H1 (cell line): Measurements from ENCODE around the gene LRCH1. TPM values are rescaled to one million over a fixed set of nuclear protein-coding genes. Genes with fewer than 3 reads are reported as not detected.

Experiments
- JUN ChIP-seq: IDR thresholded peaks from 2 replicates; pipeline ENCODE4 v1.6.1; 2011; ENCODE audit warnings: low read depth, mild to moderate bottlenecking, improper control_type of control experiment, low read length
- KDM5A ChIP-seq: fragments of 200-600 bp; IDR thresholded peaks from 2 replicates; pipeline ENCODE4 v1.7.1; 2012; ENCODE audit warnings: mild to moderate bottlenecking, low read length, inconsistent platforms, mixed read lengths
- polyA plus RNA-seq, 7 experiments: library from polyadenylated mRNA; depleted of rRNA in 3 of 7; stranded (reverse) in 5 of 7; unstranded in 2 of 7; fragments of >200 nt in 5 of 7; fragments of 200-250 nt in 2 of 7; gene quantifications; 1 replicate in 5 of 7; 2 replicates in 1 of 7; 4 replicates in 1 of 7; pipeline versions ENCODE4 v1.2.1 to v1.2.3, GENCODE V29; 2011 to 2013; ENCODE audit warnings: missing spikeins in 2 of 7, mixed read lengths in 2 of 7
- total RNA-seq: library from RNA; stranded (reverse); fragmentation: NEBNext Ultra II Directional; extraction: Animal tissue kit (Norgen Biotek cat#: 25700); gene quantifications from 2 replicates; pipeline ENCODE4 v1.2.1, GENCODE V29; 2021

Gene LRCH1
- total and polyA plus RNA-seq, 2 of the 8 experiments (the other 6 are each of a cell fraction or from before 2014, with no cell fraction given) = 3.0 to 10.1 TPM

GRCh38 chr13:46643165-46643777, 90.3 kb downstream of the LRCH1 start (continued):
- TF ChIP-seq JUN = no peak
- TF ChIP-seq KDM5A = no peak
